Measurements from ENCODE around the gene XPOT.
A peak's percentile ranks its signal among the peaks of the same experiment; 100 is the strongest.

Gene XPOT

GRCh38 chr12:64385019-64385418 lies 19.2 kb upstream of the XPOT start:
- no peaks in the 10 kb centered on the region for H3K27me3 ChIP-seq (ENCODE audit: insufficient read depth, poor library complexity, severe bottlenecking)
- H3K4me3 ChIP-seq (ENCODE audit: severe bottlenecking) = no peak overlapping the region
- H3K9me3 ChIP-seq (ENCODE audit: severe bottlenecking) = peaks cover 5% of the 10 kb centered on the region
- H3K4me1 ChIP-seq (ENCODE audit: insufficient read depth, poor library complexity, severe bottlenecking) = peaks cover 33% of the 10 kb centered on the region
- no peak for TF ChIP-seq CTCF (IDR thresholded peaks at IDR 0.05; ENCODE audit: poor library complexity, severe bottlenecking)
- H3K27ac ChIP-seq (ENCODE audit: poor library complexity, severe bottlenecking) = peak overlapping the region; percentile 90
- ATAC-seq (ENCODE audit: low read depth) (no peak), DNase-seq (ENCODE audit: low spot score) (no peak)
- no peaks in the 10 kb centered on the region for H3K36me3 ChIP-seq (ENCODE audit: low read depth)

- H3K27ac ChIP-seq (ENCODE audit: poor library complexity, severe bottlenecking) = peak overlapping the region; percentile 90
- ATAC-seq (ENCODE audit: low read depth) (peak; percentile 83), DNase-seq (ENCODE audit: low spot score) (peak; percentile 78)
- no peak for TF ChIP-seq CTCF (IDR thresholded peaks at IDR 0.05; ENCODE audit: poor library complexity, severe bottlenecking)
- no peaks in the 10 kb centered on the region for H3K36me3 ChIP-seq (ENCODE audit: low read depth)
- H3K27me3 ChIP-seq (ENCODE audit: insufficient read depth, poor library complexity, severe bottlenecking) = no peaks in the 10 kb centered on the region
- H3K4me1 ChIP-seq (ENCODE audit: insufficient read depth, poor library complexity, severe bottlenecking) = peaks cover 33% of the 10 kb centered on the region
- H3K4me3 ChIP-seq (ENCODE audit: severe bottlenecking) = no peak overlapping the region
- H3K9me3 ChIP-seq (ENCODE audit: severe bottlenecking) = peaks cover 4% of the 10 kb centered on the region
Measured at GRCh38 chr12:64385468-64385867, 18.7 kb upstream of the XPOT start.

GRCh38 chr12:64387197-64387816 lies 16.9 kb upstream of the XPOT start:
- no peaks in the 10 kb centered on the region for H3K9me3 ChIP-seq (ENCODE audit: severe bottlenecking)
- ATAC-seq (ENCODE audit: low read depth) (peak; percentile 69), DNase-seq (ENCODE audit: low spot score) (no peak)
- H3K36me3 ChIP-seq (ENCODE audit: low read depth) = no peaks in the 10 kb centered on the region
- peak overlapping the region; percentile 90 for H3K27ac ChIP-seq (ENCODE audit: poor library complexity, severe bottlenecking)
- peaks cover 33% of the 10 kb centered on the region for H3K4me1 ChIP-seq (ENCODE audit: insufficient read depth, poor library complexity, severe bottlenecking)
- no peak for TF ChIP-seq CTCF (IDR thresholded peaks at IDR 0.05; ENCODE audit: poor library complexity, severe bottlenecking)
- H3K4me3 ChIP-seq (ENCODE audit: severe bottlenecking) = no peak overlapping the region
- no peaks in the 10 kb centered on the region for H3K27me3 ChIP-seq (ENCODE audit: insufficient read depth, poor library complexity, severe bottlenecking)

GRCh38 chr12:64389154-64389553 lies 15.0 kb upstream of the XPOT start:
- no peak for DNase-seq (ENCODE audit: low spot score)

More at GRCh38 chr12:64389154-64389553, 15.0 kb upstream of the XPOT start:
- H3K36me3 ChIP-seq (ENCODE audit: low read depth) = no peaks in the 10 kb centered on the region
- peaks cover 28% of the 10 kb centered on the region for H3K4me1 ChIP-seq (ENCODE audit: insufficient read depth, poor library complexity, severe bottlenecking)
- H3K27me3 ChIP-seq (ENCODE audit: insufficient read depth, poor library complexity, severe bottlenecking) = no peaks in the 10 kb centered on the region
- TF ChIP-seq CTCF (IDR thresholded peaks at IDR 0.05; ENCODE audit: poor library complexity, severe bottlenecking) = no peak
- ATAC-seq (ENCODE audit: low read depth) = no peak
- H3K4me3 ChIP-seq (ENCODE audit: severe bottlenecking) = no peak overlapping the region
- H3K9me3 ChIP-seq (ENCODE audit: severe bottlenecking) = no peaks in the 10 kb centered on the region
- no peak overlapping the region for H3K27ac ChIP-seq (ENCODE audit: poor library complexity, severe bottlenecking)
